ENCODE results near the gene AMFR. TPM values are rescaled to one million over a fixed set of nuclear protein-coding genes. Genes with fewer than 3 reads are reported as not detected.

Gene AMFR
- 199 TPM for total RNA-seq (ENCODE audit: insufficient read depth, low replicate concordance)

GRCh38 chr16:56425439-56425832 is at the start of gene AMFR:
Gene AMFR, minus strand, starts transcription at chr16:56425545. Its CDS starts 218 bp downstream, at chr16:56425327.
- peak; percentile 80 for DNase-seq (ENCODE audit: low spot score)

GRCh38 chr16:56470666-56471065 is 45.3 kb upstream of the AMFR start:
- no peak for DNase-seq (ENCODE audit: low spot score)

GRCh38 chr16:56470232-56470631 is 44.9 kb upstream of the AMFR start:
- peak; percentile 58 for DNase-seq (ENCODE audit: low spot score)

GRCh38 chr16:56469748-56470147 is 44.4 kb upstream of the AMFR start:
- DNase-seq (ENCODE audit: low spot score): no peak

GRCh38 chr16:56468800-56469199 is 43.5 kb upstream of the AMFR start:
- DNase-seq (ENCODE audit: low spot score): no peak

GRCh38 chr16:56466344-56466743 is 41.0 kb upstream of the AMFR start:
- no peak for DNase-seq (ENCODE audit: low spot score)

- no peak for DNase-seq (ENCODE audit: low spot score)
Measured at GRCh38 chr16:56463153-56463552, 37.8 kb upstream of the AMFR start.

- no peak for DNase-seq (ENCODE audit: low spot score)
Measured at GRCh38 chr16:56462064-56462796, 36.9 kb upstream of the AMFR start.

GRCh38 chr16:56460101-56460500 is 34.8 kb upstream of the AMFR start:
- DNase-seq (ENCODE audit: low spot score): no peak

GRCh38 chr16:56457927-56458470 is 32.7 kb upstream of the AMFR start:
- DNase-seq (ENCODE audit: low spot score): no peak

GRCh38 chr16:56451753-56452689 is 26.7 kb upstream of the AMFR start:
- DNase-seq (ENCODE audit: low spot score): no peak

GRCh38 chr16:56450986-56451752 is 25.8 kb upstream of the AMFR start, which contains the start of the genes NUDT21 and OGFOD1:
Gene NUDT21, minus strand, starts transcription at chr16:56451332. Its CDS starts 130 bp downstream, at chr16:56451202.
Gene OGFOD1, plus strand, starts transcription at chr16:56451554. Its CDS starts 59 bp downstream, at chr16:56451613.
- peak; percentile 99 for DNase-seq (ENCODE audit: low spot score)

GRCh38 chr16:56450275-56450985 is 25.1 kb upstream of the AMFR start:
- peak; percentile 29 for DNase-seq (ENCODE audit: low spot score)

- DNase-seq (ENCODE audit: low spot score): peak; percentile 15
Measured at GRCh38 chr16:56448005-56448404, 22.7 kb upstream of the AMFR start.

- DNase-seq (ENCODE audit: low spot score): no peak
Measured at GRCh38 chr16:56447286-56447685, 21.9 kb upstream of the AMFR start.

GRCh38 chr16:56438038-56438437 is 12.7 kb upstream of the AMFR start:
- DNase-seq (ENCODE audit: low spot score): no peak

GRCh38 chr16:56436258-56436657 is 10.9 kb upstream of the AMFR start:
- no peak for DNase-seq (ENCODE audit: low spot score)

- DNase-seq (ENCODE audit: low spot score): peak; percentile 76
Measured at GRCh38 chr16:56428091-56428490, 2.7 kb upstream of the AMFR start.

- DNase-seq (ENCODE audit: low spot score): no peak
Measured at GRCh38 chr16:56426585-56426984, 1.2 kb upstream of the AMFR start.

GRCh38 chr16:56424791-56425438 is 430 bp downstream of the AMFR start:
- peak; percentile 34 for DNase-seq (ENCODE audit: low spot score)
